Choroid plexus epithelial cell (primary cell): ENCODE data around the gene SV2A.

ENCODE experiments used
- DNase-seq: peaks from one replicate; pipeline ENCODE4 v3.0.0-alpha.2; 2010; ENCODE audit warnings: low read depth
- H3K4me3 ChIP-seq: 2 replicates; pipeline ENCODE4 v1.5.1; 2011; ENCODE audit warnings: low read depth, mild to moderate bottlenecking, control low read depth, low read length, moderate library complexity
- CTCF ChIP-seq: conservative IDR thresholded peaks from 2 replicates; pipeline ENCODE4 v1.5.1; 2011; ENCODE audit warnings: low read depth, mild to moderate bottlenecking, control low read depth, inconsistent platforms, low read length, moderate library complexity

SV2A gene

GRCh38 chr1:149936992-149937705 lies 19.5 kb upstream of the SV2A start:
- peak; percentile 80 for DNase-seq
- peak overlapping the region; percentile 72 for H3K4me3 ChIP-seq
- TF ChIP-seq CTCF: peak; percentile 26

- DNase-seq: peak; percentile 50
- peak within 1 kb of the TSS; percentile 72 for H3K4me3 ChIP-seq
- no peak for TF ChIP-seq CTCF
Observed at GRCh38 chr1:149936170-149936991, 18.7 kb upstream of the SV2A start, which contains the start of gene MTMR11. TSS of gene MTMR11 (minus strand) at chr1:149936879. CDS start at chr1:149936647, 232 bp downstream.

GRCh38 chr1:149934356-149934755 lies 16.7 kb upstream of the SV2A start:
- no peak for DNase-seq
- H3K4me3 ChIP-seq: no peak overlapping the region
- no peak for TF ChIP-seq CTCF

- H3K4me3 ChIP-seq: no peak overlapping the region
- no peak for DNase-seq
- TF ChIP-seq CTCF: no peak
Observed at GRCh38 chr1:149933208-149933607, 15.6 kb upstream of the SV2A start.

- DNase-seq: no peak
- no peak overlapping the region for H3K4me3 ChIP-seq
- TF ChIP-seq CTCF: no peak
Observed at GRCh38 chr1:149932474-149932873, 14.8 kb upstream of the SV2A start.

- H3K4me3 ChIP-seq: no peak overlapping the region
- no peak for TF ChIP-seq CTCF
- DNase-seq: peak; percentile 12
Observed at GRCh38 chr1:149931212-149931790, 13.7 kb upstream of the SV2A start.
